Gastrocnemius medialis (tissue), 4 donors: Measurements from ENCODE around the gene SEC11C. TPM values are rescaled to one million over a fixed set of nuclear protein-coding genes. Genes with fewer than 3 reads are reported as not detected.

Source experiments
- ATAC-seq, 2 donors: fragments of 150-250 bp; one replicate each; pipeline ENCODE4 v1.9.1; 2016
- DNase-seq, 2 donors: peaks; one replicate each; pipeline ENCODE4 v3.0.0-alpha.2; 2019
- H3K27ac ChIP-seq, 4 donors: fragments of 200-600 bp; sonication (generic); 1 replicate in 1 of 4; 2 replicates in 3 of 4; pipeline ENCODE4 v1.5.1; 2016 to 2018; ENCODE audit warnings: mild to moderate bottlenecking in 2 of 4, moderate library complexity in 1 of 4
- H3K27me3 ChIP-seq, 3 donors: fragments of 200-600 bp; sonication (generic) in 2 of 3; 1 replicate in 1 of 3; 2 replicates in 2 of 3; pipeline versions ENCODE4 v1.5.1 to v1.6.0; 2016 to 2019; ENCODE audit warnings: mild to moderate bottlenecking in 1 of 3, moderate library complexity in 1 of 3
- H3K36me3 ChIP-seq, 2 donors: fragments of 200-600 bp; sonication (generic) in 1 of 2; one replicate each; pipeline ENCODE4 v1.5.1; 2017 to 2018
- H3K4me1 ChIP-seq, 2 donors: fragments of 200-600 bp; sonication (generic) in 1 of 2; one replicate each; pipeline ENCODE4 v1.5.1; 2016 to 2017; ENCODE audit warnings: mild to moderate bottlenecking in 2 of 2
- H3K4me3 ChIP-seq, 4 donors: fragments of 200-600 bp; sonication (generic) in 3 of 4; 1 replicate in 1 of 4; 2 replicates in 3 of 4; pipeline ENCODE4 v1.5.1; 2016 to 2019; ENCODE audit warnings: mild to moderate bottlenecking in 2 of 4
- H3K9me3 ChIP-seq, 3 donors: fragments of 200-600 bp; sonication (generic) in 2 of 3; 1 replicate in 1 of 3; 2 replicates in 2 of 3; pipeline ENCODE4 v1.5.1; 2016 to 2019
- POLR2A ChIP-seq, 2 donors: fragments of 450-650 bp; IDR thresholded peaks; one replicate each; pipeline ENCODE4 v1.6.1; 2017; ENCODE audit warnings: antibody characterized with exemption in 2 of 2, mild to moderate bottlenecking in 2 of 2, moderate library complexity in 2 of 2
- in situ Hi-C, 4 donors: fragments of 200-750 bp; cut with MboI; loops; one replicate each; pipeline versions ENCODE4 v1.15.0 to v1.8.0; 2017; ENCODE audit warnings: low sequenced_read_pairs in 4 of 4
- intact Hi-C: fragments of 100-400 bp; cut with DNase I; formaldehyde crosslinking; loops from one replicate; pipeline ENCODE4 v1.15.1; 2023; ENCODE audit warnings: low total_unique reads
- total RNA-seq, 4 donors: library from RNA; depleted of rRNA; stranded (reverse); fragments of >200 nt; gene quantifications; one replicate each; pipeline versions ENCODE4 v1.1.0 to v1.2.3, GENCODE V29; 2016
- TF ChIP-seq, protein P1 (sequence below), 5 experiments: fragments of 450-650 bp in 3 of 5; fragments of 200-600 bp in 2 of 5; sonication (generic) in 2 of 5; IDR thresholded peaks in 4 of 5; conservative IDR thresholded peaks in 1 of 5; 1 replicate in 4 of 5; 2 replicates in 1 of 5; pipeline ENCODE4 v1.5.1; 2016 to 2019; ENCODE audit warnings: antibody characterized with exemption in 5 of 5, mild to moderate bottlenecking in 3 of 5, moderate library complexity in 3 of 5

The SEC11C gene
- total RNA-seq, 4 donors from 2014 or later: 7.7 to 17.1 (median 13.1) TPM

DNA sequence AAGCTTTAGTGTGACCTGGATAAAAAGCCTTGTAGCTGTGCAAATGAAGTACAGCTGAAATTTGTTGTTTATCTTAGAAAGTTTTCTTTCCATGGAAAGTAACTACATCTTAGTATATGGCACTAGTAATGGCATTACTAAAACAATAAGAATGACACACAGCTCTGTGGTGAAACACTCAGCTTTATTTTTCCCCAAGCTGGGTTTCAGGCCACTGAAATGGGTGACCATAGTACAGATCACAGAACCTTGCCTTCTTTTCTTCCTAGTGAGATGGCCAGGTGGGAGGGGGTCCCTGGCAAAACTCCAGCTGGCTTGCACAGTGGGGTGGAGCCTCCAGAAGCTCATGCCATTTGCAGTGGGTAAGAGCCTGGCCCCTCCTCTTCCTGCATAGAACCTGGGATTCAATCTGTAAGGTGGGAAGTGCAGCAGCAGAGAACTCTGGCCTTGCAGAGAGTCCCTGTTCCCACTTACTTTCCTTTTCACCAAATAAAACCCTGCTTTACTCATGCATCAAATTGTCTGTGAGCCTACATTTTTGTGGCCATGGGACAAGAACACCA, 62.7 kb downstream of the SEC11C start:
- no peaks in the 10 kb centered on the region for H3K4me1 ChIP-seq
- no peak overlapping the region for H3K4me3 ChIP-seq
- H3K36me3 ChIP-seq: no peaks in the 10 kb centered on the region
- intact Hi-C loops (no loop called here), in situ Hi-C loops (no loop called here)
- H3K27me3 ChIP-seq: peaks cover 0 to 3% (median 0%) of the 10 kb centered on the region in 3 donors
- TF ChIP-seq POLR2A (IDR thresholded peaks at IDR 0.05): no peak
- TF ChIP-seq, protein P1, sequence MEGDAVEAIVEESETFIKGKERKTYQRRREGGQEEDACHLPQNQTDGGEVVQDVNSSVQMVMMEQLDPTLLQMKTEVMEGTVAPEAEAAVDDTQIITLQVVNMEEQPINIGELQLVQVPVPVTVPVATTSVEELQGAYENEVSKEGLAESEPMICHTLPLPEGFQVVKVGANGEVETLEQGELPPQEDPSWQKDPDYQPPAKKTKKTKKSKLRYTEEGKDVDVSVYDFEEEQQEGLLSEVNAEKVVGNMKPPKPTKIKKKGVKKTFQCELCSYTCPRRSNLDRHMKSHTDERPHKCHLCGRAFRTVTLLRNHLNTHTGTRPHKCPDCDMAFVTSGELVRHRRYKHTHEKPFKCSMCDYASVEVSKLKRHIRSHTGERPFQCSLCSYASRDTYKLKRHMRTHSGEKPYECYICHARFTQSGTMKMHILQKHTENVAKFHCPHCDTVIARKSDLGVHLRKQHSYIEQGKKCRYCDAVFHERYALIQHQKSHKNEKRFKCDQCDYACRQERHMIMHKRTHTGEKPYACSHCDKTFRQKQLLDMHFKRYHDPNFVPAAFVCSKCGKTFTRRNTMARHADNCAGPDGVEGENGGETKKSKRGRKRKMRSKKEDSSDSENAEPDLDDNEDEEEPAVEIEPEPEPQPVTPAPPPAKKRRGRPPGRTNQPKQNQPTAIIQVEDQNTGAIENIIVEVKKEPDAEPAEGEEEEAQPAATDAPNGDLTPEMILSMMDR (IDR thresholded peaks at IDR 0.05 in 4 of 5, conservative IDR thresholded peaks at IDR 0.05 in 1 of 5): no peak
- DNase-seq (no peak), ATAC-seq (no peak)
- no peak overlapping the region for H3K27ac ChIP-seq
- H3K9me3 ChIP-seq: no peaks in the 10 kb centered on the region

DNA sequence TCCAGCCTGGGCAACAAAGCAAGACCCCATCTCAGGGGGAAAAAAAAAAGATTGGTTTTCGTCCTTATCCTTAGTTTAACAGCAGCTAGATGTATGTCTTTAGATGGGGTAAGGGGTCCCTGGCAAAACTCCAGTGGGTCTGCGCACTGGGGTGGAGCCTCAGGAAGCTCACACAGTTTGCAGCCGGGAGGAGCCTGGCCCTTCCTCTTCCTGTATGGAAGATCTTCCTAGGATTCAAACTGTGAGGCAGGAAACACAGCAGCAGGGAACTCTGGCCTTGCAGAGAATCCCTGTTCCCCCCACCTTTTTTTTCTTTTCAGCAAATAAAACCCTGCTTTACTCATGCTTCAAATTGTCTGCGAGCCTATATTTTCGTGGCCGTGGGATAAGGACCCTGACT, 67.8 kb downstream of the SEC11C start:
- Histone ChIP-seq H3K27me3 (peaks cover 0 to 3% (median 0%) of the 10 kb centered on the region in 3 donors), H3K4me3 (no peak overlapping the region), H3K27ac (no peak overlapping the region), H3K4me1 (no peaks in the 10 kb centered on the region), H3K9me3 (no peaks in the 10 kb centered on the region), H3K36me3 (no peaks in the 10 kb centered on the region)
- intact Hi-C loops (no loop called here), in situ Hi-C loops (no loop called here)
- ATAC-seq: no peak
- DNase-seq: no peak
- TF ChIP-seq, protein P1 (IDR thresholded peaks at IDR 0.05 in 4 of 5, conservative IDR thresholded peaks at IDR 0.05 in 1 of 5): no peak

Other genes starting within 250 kb of the SEC11C start
- gene GRP, start 80.3 kb downstream of the SEC11C start, total RNA-seq: not detected
- gene RAX, start 133.6 kb downstream of the SEC11C start, total RNA-seq: not detected
- not detected for gene CPLX4, start 178.8 kb downstream of the SEC11C start, total RNA-seq
- gene LMAN1, start 219.4 kb downstream of the SEC11C start, total RNA-seq: 10 to 100 TPM; 48.6 to 74.8 (median 59.2) TPM